HG02970 (cell line): ENCODE results near the gene NECTIN1.
A peak's percentile ranks its signal among the peaks of the same experiment; 100 is the strongest.

Experiments
- ATAC-seq: cut with Tn5 transposase; IDR thresholded peaks from one replicate; pipeline ENCODE4 v1.9.1; 2021; ENCODE audit warnings: mild to moderate bottlenecking, moderate library complexity, moderate number of reproducible peaks; ENCODE audit not compliant: unreplicated experiment, low FRiP score

NECTIN1 gene

GRCh38 chr11:119679346-119679745 lies 49.7 kb downstream of the NECTIN1 start:
- ATAC-seq = no peak

DNA sequence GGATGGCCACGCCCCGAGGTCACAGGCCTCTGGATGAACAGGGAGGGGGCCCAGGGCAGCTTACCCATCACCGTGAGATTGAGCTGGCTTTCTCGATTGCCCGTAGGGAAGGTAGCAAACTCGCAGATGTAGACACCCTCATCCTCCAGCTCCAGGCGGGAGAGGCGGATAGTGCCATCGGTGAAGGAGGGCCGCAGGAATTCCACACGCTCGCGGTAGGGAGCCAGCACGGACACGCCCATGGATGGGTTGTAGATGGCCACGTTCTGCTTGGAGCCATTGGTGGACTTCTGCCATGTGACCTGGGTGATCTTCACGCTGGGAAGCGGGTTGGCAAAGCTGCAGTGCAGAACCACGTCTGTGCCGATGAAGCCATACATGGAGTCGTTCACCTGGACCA lies 50.6 kb downstream of the NECTIN1 start:
- ATAC-seq = no peak

- ATAC-seq = no peak
Measured at GRCh38 chr11:119677840-119678239, 51.2 kb downstream of the NECTIN1 start.

DNA sequence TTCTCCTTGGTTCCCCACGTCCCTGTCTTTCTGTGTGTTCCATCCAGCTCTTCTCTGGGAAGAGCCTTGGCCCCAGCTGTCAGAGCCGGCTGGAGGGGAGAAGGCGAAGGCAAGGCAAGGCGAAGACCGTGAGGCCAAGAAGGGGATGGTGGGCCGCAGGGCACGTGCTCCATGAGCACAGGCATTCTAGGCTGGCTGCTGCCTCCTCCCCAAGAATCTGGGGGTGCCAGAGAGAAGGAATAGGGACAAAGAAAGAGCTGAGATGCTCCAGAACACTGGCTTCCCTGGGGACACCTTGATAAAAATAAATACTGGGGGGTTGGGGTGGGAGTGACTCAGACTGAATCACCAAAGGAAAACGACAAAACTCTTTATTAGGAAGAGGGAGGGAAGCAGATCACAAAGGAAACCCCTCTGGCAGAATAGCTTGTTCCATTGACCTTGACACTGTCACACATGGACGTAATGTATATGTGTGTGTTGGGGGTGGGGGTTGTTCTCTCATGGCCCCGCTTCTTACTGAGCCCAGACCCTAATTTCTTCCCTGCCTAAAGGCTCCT lies 52.5 kb downstream of the NECTIN1 start:
- no peak for ATAC-seq

- ATAC-seq = peak; percentile 80
Measured at GRCh38 chr11:119673759-119674336, 55.2 kb downstream of the NECTIN1 start.

GRCh38 chr11:119673052-119673758 lies 55.8 kb downstream of the NECTIN1 start:
- no peak for ATAC-seq

DNA sequence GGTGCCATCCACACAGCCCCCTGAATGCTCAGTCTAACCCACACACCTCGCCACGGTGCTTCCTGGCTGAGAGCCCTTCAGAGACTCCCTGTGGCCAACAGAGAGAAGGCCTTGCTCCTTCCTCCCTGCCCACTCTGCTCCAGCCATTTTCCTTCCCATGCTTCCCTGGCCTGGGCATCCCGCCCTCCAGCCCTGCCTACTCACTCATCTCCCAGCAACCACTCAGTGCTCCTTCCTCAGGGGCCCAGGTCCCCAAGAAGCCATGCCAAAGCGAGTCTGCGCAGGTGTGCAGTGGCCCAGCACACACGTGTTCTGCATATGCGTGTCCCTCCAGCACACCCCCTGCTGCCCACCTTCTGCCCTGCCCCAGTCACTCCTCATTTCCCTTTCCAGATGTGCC lies 56.4 kb downstream of the NECTIN1 start:
- no peak for ATAC-seq

DNA sequence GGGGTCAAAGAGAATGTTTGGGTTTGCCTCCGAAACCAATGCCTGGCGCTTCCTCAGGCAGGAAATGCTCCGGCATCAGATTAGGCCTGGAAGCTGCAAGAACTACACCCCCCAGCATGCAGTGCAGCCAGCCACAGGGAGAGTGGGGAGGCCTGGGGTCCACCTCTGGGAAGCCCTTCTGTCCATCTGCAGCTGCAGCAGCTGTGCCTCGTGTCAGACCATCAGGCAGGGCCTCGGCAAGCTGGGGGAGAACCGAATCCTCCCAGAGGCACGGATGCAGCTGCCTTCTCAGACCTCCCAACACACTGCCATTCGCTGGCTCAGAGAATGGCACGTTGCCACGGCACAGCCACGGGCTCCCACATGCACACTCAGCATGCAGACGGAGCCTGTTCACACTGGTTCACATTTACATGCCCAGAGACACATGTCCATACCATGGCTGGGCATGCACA lies 57.4 kb downstream of the NECTIN1 start:
- no peak for ATAC-seq

DNA sequence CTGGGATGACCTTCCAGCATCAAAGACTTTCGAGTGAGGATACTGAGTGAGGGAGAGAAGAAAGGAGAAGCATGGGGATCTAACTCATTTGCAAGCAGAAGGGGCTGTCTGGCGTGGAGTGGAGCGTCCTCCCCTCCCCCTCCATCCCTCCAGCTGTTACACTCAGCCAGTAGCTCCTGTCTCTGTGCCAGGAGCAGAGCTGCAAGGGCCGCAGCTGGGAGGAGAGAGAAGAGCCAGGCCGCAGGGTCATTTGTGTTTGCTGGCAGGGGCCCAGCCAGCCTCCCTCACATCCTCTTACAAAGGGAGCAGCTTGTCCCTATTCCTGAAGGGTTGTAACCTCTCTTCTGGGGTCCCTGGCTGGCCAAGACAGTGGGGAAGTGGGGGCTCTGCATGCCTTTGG lies 57.9 kb downstream of the NECTIN1 start:
- ATAC-seq = no peak

GRCh38 chr11:119669487-119669886 lies 59.5 kb downstream of the NECTIN1 start:
- no peak for ATAC-seq

DNA sequence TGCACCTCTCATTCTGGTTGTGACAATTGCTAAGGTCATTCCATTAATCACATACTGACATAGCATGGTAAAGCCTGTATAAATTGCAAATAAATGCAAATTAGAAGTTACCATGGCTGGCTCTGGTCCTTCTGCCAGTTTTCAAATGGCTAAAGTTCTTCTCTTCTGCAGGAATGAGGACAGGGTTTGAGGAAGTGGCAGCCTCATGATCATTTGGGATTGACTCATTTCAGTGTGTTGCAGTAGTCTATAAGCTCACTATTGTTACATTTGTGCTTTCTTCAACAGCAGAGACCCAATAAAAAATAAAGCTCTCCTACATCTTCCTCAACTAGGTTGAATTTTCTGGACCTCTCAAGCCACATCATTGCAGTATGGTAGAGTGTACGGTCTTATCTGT lies 60.3 kb downstream of the NECTIN1 start:
- no peak for ATAC-seq

GRCh38 chr11:119666463-119667131 lies 62.4 kb downstream of the NECTIN1 start:
- ATAC-seq = peak; percentile 63

DNA sequence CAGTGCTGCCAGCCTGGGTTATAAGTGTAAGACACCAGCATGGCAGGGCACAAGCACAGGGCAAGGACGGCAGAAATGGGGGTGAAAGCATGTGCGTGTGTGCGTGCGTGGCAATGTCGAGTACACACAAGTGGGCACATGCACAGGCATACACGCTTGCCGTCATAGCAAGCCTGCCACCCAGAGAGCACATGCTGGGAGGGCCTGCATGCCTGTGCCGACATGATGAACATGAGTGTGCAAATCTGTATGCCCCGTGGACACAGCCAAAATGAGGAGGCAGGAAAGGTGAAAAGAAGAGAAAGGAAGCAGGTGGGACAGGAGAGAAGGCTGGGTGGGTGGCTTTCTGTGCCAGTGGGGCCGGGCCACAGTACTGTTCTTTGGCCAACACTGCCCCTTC lies 62.9 kb downstream of the NECTIN1 start:
- ATAC-seq = no peak

GRCh38 chr11:119664701-119665420 lies 64.1 kb downstream of the NECTIN1 start:
- ATAC-seq = no peak

- ATAC-seq = no peak
Measured at GRCh38 chr11:119664063-119664572, 64.9 kb downstream of the NECTIN1 start.

DNA sequence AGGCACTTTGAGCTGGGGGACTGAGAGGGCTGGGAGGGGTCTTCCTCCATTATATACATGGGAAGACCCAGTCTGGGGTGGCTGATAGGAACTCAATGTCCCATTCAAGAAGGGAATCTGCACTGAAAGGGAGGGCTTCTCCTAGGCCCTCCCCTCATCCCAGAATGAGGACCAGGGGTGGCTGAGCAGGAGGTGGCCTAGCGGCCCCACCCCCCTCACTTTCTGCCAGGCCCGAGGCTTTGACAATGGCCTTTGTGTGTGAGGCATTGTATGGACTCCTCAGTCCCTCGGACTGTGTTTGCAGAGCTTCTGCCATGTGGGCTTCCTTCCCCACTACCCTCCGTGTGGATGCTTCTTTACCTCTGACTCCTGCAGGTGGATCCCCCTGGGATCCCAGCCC lies 65.7 kb downstream of the NECTIN1 start:
- no peak for ATAC-seq

DNA sequence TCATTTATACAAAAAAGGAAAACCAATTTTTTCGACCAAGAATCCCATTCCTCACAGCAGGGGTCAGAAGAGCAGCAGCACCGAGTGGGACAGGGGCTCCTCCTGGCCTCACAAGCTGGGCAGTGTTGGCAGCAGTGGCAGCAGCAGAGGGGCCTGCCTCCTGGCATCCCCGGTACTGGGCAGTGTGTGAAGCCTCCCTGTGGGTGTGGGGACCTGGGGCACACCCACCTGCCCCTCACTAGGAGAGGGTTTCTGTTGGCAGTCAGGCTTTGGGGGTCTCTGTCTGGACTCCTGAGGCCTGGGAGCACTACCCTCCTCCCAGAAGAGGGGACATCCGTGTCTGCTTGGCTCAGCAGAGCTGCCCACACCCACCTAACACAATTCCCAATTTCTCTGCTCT lies 67.8 kb downstream of the NECTIN1 start:
- ATAC-seq = no peak

DNA sequence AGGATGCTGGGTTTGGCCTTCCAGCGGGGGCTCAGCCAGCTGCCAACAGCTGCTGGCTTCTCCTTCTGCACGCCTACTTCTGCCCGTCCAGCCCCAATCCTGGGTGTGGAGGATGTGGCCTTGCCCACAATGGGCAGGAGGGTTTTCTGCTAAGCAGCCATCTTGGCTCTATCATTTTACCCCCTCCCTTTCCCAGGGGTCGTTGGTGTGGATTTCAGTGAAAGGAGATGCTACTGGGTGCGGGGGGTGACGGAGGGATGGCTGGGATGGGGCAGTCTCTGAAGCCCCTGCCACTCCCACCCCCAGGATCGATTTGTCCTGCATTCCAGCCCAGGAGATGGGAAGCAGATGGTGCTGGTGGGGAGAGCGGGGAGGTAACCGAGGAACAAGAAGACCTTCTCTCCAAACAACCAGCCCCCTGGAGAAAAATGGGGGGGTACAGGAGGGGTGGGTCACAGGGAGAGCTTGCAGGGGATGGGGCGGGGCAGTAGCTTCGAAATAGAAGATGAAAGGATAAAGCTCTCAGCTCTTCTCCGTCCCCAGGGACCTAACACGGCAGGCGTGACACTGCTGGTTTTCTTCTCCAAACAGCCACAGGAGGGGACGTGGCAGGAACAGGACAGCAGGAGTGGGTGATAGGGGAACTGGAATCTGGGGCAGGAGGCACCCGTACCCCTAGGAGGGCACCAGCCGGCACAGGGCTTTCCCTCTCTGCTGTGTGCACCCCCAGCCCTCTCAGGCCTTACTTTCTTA lies 68.9 kb downstream of the NECTIN1 start:
- ATAC-seq = no peak

- ATAC-seq = no peak
Measured at GRCh38 chr11:119652907-119653659, 75.9 kb downstream of the NECTIN1 start.
